HG03095 (cell line): ENCODE results near the gene PRKAR1B.

ENCODE experiments used
- ATAC-seq: cut with Tn5 transposase; IDR thresholded peaks from one replicate; pipeline ENCODE4 v1.9.1; 2021; ENCODE audit warnings: moderate library complexity; ENCODE audit not compliant: unreplicated experiment

PRKAR1B gene

DNA sequence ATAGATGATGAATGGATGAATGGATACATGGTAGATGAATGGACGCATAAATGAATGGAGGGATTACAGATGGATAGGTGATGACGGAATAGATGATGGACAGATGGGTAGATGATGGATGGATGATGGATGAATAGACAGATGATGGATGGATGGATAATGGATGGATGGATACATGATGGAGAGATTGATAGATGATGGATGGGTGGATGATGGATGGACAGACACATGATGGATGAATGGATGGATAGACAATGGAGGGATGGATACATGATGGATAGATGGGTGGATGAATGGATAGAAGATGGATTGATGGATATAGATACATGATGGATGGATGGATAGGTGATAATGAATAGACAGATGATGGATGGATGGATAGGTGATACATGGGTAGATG is 198.6 kb downstream of the PRKAR1B start:
- no peak for ATAC-seq

DNA sequence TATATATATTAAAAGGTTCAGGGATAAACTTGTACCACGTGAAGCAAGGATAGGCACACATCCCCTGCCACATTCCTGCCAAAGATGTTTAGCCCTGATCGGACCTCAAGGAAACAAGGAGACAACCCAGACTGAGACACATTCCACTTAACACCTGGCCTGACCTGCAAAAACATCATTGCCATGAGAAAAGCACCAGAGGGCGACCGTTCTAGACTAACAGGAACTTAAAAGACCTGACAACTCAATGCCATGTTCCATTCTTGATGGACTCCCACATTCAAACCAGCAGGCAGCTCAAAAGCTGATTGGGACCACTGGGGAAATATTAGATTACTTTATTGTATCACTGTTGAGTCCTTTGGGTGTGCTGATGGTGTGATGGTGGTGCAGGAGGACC is 199.4 kb downstream of the PRKAR1B start:
- no peak for ATAC-seq

DNA sequence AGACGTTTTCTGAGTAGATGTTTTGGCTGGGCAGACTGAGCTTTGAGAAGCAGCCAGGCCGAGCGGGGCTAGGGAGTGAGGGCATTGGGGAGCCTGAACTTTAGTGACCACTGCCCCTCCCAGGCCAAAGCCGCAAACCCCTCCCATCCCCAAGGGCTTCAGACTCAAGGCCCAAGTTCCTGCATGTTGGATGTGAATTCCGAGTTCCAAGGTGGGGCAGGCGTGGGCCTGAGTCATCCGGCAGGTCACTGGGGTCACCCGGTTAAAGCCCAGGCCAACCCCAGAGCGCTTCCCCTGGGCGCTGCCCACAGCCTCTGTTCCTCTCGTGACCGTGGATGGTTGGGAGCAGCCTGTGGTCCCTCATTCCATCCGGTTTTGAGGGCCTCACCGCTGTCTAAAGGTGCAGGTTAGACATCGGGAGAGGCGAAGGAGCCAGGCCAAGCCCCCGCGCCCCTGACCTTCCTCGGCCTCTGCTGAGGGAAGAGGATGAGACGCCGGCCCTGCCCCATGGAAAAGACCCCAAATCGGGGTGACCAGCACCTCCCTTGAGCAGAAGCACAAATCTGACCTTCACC is 200.5 kb downstream of the PRKAR1B start:
- no peak for ATAC-seq

DNA sequence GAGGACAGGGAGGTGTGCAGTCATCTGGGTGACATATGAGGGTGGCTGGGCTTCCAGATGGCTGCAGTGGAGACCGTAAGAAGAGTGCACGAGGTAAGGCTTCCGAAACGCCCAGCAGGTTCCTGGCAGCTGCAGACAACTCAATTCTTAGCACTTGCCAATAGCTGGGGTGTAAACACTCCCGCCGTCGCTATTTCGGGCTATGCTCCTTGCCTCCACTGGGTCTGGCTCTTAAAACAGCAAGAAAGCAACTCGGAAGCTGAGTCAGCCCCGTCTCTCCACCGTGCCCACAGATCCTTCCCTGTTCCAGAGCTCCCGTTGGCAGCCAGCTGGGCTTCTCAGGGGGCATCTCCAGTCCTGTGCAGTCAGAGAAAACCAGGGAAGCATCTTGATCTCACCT is 201.3 kb downstream of the PRKAR1B start:
- ATAC-seq, result no peak

DNA sequence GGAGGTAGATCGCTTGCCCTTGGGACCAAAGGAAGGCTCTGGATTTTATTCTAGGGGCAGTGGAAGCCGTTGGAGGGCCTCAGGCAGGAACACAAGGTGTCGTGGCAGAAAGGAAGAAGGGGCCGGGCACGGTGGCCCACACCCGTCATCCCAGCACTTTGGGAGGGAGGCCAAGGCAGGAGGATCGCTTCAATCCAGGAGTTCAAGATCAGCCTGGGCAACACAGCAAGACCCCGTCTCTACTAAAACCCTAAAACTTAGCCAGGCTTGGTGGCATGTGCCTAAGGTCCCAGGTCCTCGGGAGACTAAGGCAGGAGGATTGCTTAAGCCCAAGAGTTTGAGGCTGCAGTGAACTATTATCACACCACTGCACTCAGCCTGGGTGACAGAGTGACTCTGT is 202.3 kb downstream of the PRKAR1B start:
- ATAC-seq, result no peak

DNA sequence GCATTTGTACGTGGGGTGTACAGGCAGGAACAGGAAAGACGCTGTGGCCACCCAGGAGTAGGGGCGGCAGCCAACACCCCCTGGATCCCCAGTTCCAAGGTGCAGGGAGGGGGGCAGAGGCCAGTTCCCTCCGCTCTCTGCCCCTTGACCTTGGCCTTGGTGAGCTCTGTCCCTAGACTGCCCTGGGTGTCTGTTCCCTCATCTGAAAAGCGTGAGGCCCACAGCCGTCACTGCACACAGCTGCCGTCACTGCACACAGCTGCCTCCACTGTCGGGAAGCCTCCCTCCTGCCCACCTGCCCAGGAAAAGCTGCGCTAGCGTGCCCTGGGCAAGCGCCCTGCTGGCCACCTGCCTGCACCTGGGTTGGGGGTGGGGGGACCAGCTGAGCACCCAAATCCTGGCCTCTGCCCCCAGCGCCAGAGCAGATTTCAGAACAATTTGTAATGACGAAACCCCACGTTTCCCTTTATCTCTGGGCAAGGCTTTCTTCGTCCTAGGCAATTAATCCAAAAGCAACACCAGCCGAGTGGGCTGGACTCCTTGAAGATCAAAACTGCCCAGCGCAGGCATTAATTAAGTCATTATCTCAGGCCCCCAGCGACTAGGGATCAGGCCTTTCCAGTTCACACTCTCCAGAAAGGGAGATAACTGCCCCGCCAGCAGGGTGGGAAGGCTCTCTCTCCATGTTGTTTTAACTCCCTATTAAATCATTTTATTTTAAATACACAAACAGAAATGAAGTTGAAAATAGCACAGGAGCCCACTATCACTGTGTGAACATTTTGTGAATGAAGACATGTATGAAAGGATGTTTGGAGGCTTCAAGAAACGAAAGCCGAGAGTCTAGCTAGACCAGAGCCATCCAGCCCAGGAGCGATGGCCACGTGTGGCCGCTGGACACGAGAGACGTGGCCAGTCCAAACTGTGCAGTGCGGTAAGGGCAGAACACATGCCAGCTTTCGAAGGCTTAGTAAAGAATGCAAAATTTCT is 203.4 kb downstream of the PRKAR1B start:
- ATAC-seq, result no peak

DNA sequence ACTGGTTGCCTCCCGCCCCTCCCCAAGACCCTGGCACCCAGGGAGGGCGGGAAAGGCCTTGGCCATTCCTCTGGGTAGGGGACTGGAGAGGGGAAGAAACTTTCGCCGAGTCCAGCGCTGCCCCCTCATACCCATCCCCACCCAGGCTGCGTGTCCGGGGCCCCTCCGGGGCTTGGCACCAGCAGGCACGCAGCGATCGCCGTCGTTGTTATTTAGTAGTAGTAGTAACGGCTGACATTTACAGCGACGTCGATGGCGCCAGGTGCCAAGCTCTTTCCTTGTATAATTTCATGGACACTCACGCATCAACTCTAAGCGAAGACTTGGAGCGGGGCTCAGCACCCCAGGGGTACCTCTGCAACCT is 204.1 kb downstream of the PRKAR1B start:
- no peak for ATAC-seq

DNA sequence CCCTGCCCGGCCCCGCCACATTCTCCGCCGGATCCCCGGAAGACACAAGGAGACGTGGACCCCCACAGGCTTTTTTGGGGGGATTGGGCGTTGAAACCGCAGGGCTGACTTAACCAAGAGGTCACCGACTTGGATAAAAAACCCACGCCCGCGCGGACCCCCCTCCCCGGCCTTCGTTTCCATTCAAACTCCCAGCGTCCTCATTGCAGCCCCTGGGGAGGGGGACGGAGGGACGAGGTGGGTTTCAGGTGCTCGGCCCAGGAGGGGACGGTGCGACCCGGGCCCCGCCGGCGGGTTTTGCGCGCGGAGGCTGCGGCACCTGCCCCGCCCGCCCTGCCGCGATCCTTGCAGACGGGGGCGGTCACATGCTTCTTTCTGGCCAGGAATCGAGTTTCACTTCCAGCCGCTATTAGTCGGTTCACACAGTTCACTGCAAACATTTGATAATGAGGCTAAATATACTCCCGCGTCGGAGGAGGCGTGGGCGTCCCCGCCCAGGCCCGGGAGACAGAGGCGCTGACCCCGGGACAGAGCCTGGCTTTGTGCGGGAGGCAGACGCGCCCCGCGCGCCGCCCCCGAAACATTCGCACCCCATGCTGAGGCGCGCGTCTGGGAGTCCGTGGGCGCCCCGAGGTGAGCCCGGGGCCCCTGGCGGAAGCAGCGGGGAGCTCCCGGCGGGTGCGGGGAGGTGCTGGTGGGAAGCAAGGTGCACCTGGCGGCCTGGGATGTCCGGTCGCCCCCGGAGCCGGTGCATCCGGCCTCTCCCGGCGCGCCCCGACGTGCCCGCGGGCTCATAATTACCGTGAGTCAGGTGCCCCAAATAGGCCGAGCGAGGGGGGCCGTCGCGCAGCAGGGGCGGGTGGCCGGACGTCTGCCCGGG is 204.8 kb downstream of the PRKAR1B start:
- no peak for ATAC-seq

DNA sequence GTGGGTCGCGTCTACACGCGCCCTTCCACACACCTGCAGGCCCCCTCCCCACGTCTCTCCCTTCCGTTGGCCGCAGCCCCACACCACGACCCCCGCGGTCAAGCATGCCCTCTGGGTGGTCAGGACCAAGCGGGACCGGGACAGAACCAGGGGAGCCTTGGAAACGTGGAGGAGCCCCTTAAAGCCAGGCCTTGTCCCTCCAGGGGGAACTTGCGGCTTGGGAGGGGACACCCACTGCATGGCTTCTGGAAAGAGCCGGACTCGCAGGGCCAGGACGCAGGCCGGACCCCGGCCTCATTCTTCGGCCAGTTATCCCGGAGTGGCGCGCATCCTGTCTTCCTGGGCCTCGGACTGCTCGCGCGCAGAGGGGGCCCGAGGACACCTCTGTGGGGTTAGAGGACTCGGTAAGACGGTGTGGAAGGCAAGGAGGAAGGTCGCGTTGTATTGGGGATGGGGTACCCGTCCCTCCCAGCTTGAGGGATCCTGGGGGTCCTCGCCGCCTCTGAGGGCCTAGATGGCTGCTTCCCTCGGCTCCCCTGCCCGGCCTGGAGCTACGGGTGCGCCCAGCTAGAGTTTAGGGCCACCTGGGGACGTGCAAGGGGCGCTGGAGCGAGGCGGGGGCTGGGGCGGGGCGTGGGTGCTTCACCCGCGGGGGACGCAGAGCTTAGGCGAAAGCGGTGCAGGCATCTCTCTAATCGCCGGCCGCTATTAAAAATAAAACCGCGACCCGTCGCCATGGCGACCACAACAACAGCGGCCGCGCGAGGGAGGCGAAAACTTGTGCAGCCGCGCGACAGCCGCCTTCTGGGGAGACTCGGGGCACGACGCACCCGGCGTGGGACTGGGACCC is 205.6 kb downstream of the PRKAR1B start:
- no peak for ATAC-seq

DNA sequence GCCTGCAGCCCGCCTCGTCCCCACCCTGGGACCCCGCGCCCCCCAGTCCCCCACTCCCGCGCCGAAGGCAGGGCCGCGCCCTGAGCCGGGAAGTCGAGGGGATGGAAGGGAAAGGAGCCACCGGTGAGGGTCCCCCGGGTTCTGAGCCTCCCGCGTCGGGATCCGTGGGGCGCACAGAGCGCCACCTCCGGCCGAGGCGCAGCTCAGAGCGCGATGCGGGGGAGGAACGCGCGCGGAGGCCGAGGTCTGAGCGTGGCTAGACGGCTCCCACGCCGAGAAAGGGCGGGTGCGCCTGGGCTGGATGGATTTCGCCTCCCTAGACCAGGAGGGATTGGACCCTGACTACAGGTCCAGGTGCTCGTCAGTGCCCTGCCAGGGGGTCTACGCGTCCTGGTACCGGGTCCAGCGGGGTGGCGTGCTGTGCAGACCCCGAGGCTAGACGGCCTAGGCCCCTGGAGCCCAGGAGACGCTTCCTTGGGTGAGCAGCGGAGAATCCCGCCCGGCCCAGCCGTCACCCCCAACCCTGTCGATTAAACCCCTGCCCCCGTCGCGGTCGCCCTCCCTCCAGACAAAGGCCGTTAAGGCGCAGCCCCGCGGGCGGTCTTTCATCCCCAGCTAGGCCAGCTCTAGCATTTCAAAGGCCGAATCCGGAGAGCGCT is 206.4 kb downstream of the PRKAR1B start:
- no peak for ATAC-seq

DNA sequence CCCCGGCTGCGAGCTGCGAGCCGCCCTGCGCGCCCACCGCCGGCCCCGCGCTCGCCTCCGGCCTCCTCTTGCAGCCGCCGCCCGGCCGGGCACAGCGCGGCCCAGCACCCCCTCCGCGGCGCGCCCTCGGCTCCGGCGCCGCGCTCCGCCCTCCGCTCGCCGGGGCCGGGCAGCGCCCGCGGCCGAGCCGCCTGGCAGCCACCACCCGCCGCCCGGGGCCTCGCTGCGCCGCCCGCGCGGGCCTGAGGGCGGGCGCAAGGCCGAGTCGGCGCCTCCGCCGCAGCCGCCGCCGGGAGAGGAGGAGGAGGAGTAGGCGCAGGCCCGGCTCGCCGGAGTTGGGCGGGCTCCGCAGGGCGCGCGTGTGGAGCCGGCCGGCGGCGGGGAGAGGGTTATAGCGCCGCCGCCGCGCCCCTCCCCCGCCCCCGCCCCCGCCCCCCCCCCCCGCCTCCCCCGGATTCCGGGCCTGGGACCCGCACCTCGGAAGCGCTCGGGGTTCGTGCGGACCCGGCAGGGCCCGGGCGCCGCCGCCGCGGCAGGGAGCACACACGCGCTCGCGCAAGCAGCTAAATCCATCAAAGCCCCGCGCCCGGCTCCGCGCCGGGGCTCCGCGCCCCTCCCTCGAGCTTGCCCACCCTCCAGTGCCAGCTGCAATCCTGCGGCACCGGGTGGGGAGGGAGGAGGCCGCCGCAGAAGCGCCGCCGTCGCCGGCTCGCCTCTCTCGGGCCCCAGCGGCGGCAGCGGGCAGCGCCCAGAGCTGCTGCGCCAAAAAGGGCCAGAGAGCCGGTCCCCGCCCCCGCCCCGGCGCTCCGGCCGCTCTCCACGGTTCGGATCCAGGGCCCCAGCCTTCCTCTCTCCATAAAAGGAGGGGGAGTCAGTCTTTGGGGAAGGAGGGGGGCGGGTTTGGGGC is 207.3 kb downstream of the PRKAR1B start, which contains the start of gene PDGFA:
Gene PDGFA (minus strand): TSS at position 363 of the 907 bp plus-strand sequence. CDS start 845 bp downstream, outside the sequence.
- ATAC-seq, result no peak

DNA sequence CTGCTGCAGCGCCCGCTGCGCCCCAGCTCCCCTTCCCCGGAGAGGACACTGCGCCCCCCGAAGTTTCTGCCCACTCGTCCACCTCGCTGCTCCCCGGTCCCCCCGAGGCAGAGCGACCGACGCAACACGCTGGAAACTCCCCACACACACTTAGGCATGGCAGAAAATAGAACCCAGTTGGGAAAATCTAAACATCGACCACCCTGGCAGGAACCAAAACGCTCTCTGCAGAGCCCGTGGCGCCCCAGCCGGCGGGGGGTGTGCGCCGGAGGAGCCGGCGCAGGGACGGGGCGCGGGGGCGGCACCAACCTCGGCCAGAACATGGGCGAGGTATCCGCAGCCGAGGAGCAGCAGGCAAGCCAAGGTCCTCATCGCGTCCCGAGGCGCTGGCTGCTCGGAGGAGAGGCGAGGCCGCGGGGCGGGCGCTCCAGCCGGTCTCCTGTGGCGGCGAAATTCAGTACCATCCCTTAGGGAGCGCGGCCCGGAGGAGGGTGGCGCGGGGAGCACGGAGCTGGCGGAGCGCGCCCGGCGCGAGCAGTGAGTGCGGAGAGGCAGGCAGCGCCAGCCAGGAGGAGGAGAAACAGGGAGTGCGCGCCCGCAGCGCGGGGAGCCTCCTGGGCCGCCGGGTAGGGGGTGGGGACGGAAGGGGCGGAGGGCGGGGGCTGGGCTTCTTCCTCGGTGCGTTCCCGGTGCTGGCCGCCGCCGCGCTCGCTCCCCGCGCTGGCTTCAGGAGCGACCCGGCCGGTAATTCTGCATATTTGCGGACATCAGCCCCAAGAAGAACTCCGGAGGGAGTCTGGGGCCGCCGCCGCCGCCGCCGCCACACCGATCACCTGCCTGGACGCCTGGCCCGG is 208.2 kb downstream of the PRKAR1B start:
- no peak for ATAC-seq

DNA sequence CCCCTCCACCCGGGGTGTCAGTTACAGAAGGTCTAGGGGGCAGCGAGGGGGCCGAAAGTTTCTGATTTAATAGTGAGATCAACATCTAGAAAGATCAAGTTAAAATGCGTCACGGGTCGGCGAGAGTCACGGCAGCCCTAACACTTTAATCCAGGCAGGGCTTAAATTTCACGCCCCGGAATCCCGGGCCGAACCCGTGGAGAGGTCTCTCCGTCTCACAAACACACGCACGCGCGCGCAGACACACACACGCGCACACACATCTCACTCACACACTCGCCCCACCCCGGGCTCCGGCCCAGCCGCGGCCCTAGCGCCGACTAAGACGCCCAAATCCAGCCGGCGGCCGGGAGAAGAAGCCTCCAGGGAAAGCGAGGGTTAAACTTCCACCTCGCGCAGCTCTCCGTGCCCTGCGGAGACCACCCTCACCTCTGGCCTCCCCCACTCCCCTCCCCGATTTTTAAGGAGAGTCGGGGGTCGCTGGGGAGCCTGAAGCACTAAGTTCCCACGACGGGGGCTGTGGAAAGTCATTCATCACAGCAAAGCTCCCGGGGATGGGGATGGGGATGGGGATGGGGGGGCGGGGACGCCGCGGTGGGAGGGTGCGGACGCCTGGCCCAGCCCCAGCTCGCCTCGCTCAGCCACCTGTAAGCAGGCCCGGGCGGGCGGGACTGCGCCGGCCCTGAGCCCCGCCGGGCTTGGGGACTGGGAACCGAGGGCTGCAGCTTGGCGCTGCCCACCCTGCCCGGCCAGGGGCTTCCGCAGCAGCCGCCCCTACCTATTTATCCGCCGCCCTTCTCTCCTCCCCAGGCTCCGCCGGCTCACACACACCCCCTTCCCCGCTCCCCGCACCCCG is 209.1 kb downstream of the PRKAR1B start:
- no peak for ATAC-seq

DNA sequence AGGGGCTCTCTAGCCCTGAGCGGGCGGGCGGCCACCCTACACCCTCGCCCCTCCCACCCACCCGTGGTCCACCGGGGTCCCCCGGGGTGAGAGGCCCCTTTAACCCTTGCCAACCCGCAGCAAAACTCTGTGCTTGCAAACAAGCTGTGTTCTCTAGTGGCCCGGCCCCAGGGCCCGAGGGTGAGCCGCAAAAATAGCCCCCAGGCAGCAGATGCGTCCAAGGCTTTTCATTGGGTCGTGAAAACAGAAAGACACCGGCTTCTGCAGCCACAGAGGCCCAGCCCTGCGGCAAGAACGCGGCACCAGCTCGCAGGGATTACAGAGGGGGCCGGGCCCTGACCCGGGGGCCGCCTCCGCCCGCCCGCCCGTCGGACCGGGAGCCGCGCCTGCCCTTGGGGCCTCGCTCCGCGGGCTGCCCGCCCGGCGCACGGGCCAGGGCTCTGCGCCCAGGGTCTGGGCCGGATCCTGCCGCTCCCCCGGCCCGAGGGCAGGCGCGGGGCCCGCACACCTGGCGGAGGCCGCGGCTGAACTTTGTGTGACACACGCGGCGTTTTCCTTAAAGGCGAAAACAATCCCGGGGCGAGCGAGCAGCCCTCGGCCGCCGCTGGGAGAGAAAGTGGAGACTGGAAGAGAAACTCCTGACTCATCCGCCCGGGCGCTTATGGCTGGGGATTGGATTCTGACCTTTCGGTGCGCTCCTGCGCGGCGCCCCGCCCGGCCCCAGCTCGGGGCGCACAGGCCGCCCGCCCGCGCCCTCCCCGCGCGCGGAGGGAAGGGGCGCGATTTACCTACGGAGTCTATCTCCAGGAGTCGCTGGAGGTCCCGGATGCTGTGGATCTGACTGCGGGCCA is 210.2 kb downstream of the PRKAR1B start:
- ATAC-seq, result no peak

DNA sequence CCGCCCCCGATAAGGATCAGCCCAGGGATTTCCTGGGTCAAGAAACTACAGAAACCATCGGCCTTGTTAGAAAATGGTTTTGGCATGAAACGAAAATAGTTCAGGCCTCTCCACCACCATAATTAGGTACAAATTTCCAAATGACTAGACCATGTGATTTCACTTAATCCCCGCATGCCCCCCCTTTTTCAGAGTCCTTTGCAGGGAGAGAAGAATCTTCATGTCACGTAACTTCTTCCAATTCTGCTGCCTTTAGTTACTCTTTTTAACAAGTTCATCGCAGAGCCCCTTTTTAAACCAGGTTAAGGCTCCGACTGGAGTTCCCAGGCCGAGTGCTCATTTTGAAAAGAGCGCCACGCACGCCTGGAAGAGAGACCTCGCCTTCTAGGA is 210.9 kb downstream of the PRKAR1B start:
- no peak for ATAC-seq

DNA sequence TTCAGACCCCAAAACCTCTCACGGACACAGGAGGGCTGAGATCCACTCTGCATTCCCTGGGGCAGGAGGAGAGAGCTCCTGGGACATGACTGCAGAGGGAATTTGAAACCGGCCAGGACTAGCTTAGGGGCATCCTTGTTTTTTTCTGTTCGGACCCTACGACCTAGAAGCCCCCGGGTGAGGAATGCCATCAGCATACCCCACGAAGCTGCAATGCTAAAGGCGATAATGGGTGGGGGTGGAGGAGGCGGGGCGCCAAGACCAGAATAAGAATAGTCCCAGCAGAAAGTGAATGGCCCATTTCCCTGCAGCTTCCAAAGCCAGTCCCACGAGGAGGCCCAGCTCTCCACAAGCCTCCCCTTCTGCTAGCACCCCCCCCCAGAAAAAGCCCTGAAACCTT is 211.5 kb downstream of the PRKAR1B start:
- no peak for ATAC-seq
